ENCODE measurements around the gene COPA.

DNA sequence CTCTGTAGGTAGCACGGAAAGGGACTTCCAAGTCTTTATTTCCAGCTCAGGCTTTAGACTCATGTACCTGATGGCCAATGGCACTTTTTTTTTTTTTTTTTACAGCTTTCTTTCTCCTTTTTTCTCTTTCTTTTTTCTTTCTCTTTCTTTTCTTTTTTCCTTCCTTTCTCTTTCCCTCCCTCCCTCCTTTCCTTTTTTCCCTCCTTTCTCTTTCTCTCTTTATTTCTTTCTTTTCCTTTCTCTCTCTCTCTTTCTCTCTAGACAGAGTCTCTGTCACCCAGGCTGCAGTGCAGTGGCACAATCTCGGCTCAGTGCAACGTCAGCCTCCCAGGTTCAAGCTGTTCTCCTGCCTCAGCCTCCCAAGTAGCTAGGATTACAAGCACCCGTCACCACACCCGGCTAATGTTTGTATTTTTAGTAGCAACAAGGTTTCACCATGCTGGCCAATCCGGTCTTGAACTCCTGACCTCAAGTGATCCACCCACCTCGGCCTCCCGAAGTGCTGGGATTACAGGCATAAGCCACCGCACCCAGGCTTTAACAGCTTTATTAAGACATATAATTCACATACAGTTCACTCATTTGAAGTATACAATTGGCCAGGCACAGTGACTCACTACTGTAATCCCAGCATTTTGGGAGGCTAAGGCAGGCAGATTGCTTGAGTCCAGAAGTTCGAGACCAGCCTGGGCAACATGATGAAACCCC lies 75.6 kb downstream of the COPA start:
- no peak for TF ChIP-seq CTCF (IDR thresholded peaks at IDR 0.05)
- TF ChIP-seq POLR2A (IDR thresholded peaks at IDR 0.05), result no peak
